ENCODE results near the gene MTM1. TPM values are rescaled to one million over a fixed set of nuclear protein-coding genes. Genes with fewer than 3 reads are reported as not detected.

MTM1 gene
- polyA plus RNA-seq, 2 donors: 2.6 to 5.0 TPM

GRCh38 chrX:150712619-150713018 is 144.2 kb downstream of the MTM1 start:
- Histone ChIP-seq H3K27me3 (ENCODE audit: control insufficient read depth in 1 of 2, insufficient read depth in 2 of 2, low read length in 2 of 2) (no peaks in the 10 kb centered on the region), H3K27ac (ENCODE audit: low read depth in 2 of 2, low read length in 1 of 2) (no peak overlapping the region), H3K4me3 (ENCODE audit: low read depth in 1 of 2, low read length in 2 of 2) (no peak overlapping the region), H3K36me3 (ENCODE audit: control insufficient read depth in 2 of 2, insufficient read depth in 2 of 2, low read length in 1 of 2) (peaks cover 0 to 2% of the 10 kb centered on the region in 2 donors), H3K9me3 (ENCODE audit: control insufficient read depth in 2 of 2, insufficient read depth in 1 of 2, low read depth in 1 of 2, low read length in 1 of 2) (no peaks in the 10 kb centered on the region), H3K4me1 (ENCODE audit: control insufficient read depth in 2 of 2, insufficient read depth in 2 of 2, low read length in 1 of 2) (no peaks in the 10 kb centered on the region)

GRCh38 chrX:150715184-150715583 is 146.8 kb downstream of the MTM1 start:
- Histone ChIP-seq H3K36me3 (ENCODE audit: control insufficient read depth in 2 of 2, insufficient read depth in 2 of 2, low read length in 1 of 2) (no peaks in the 10 kb centered on the region), H3K9me3 (ENCODE audit: control insufficient read depth in 2 of 2, insufficient read depth in 1 of 2, low read depth in 1 of 2, low read length in 1 of 2) (no peaks in the 10 kb centered on the region), H3K4me1 (ENCODE audit: control insufficient read depth in 2 of 2, insufficient read depth in 2 of 2, low read length in 1 of 2) (no peaks in the 10 kb centered on the region), H3K27ac (ENCODE audit: low read depth in 2 of 2, low read length in 1 of 2) (no peak overlapping the region), H3K4me3 (ENCODE audit: low read depth in 1 of 2, low read length in 2 of 2) (no peak overlapping the region), H3K27me3 (ENCODE audit: control insufficient read depth in 1 of 2, insufficient read depth in 2 of 2, low read length in 2 of 2) (no peaks in the 10 kb centered on the region)
- WGBS, 2 donors: 63 to 71% methylated on average over 3 of the region's 3 CpGs

- 68 to 89% methylated on average over 4 of the region's 4 CpGs for WGBS, 2 donors
- no peaks in the 10 kb centered on the region for H3K27me3 ChIP-seq (ENCODE audit: control insufficient read depth in 1 of 2, insufficient read depth in 2 of 2, low read length in 2 of 2)
- no peaks in the 10 kb centered on the region for H3K9me3 ChIP-seq (ENCODE audit: control insufficient read depth in 2 of 2, insufficient read depth in 1 of 2, low read depth in 1 of 2, low read length in 1 of 2)
- H3K36me3 ChIP-seq (ENCODE audit: control insufficient read depth in 2 of 2, insufficient read depth in 2 of 2, low read length in 1 of 2): no peaks in the 10 kb centered on the region
- no peak overlapping the region for H3K27ac ChIP-seq (ENCODE audit: low read depth in 2 of 2, low read length in 1 of 2)
- H3K4me3 ChIP-seq (ENCODE audit: low read depth in 1 of 2, low read length in 2 of 2): no peak overlapping the region
- H3K4me1 ChIP-seq (ENCODE audit: control insufficient read depth in 2 of 2, insufficient read depth in 2 of 2, low read length in 1 of 2): no peaks in the 10 kb centered on the region
Observed at GRCh38 chrX:150719621-150720020, 151.2 kb downstream of the MTM1 start.

Other genes with a start within 250 kb of the MTM1 start
- 1 to 10 TPM in 1 of 2 donors, under 1 TPM in 1; 0.59 to 1.1 TPM for gene MAMLD1, start 205.3 kb upstream of the MTM1 start, polyA plus RNA-seq
- gene MTMR1, start 124.8 kb downstream of the MTM1 start, polyA plus RNA-seq: 10 to 100 TPM; 19.2 to 21.2 TPM